HUDEP-2 (cell line): Measurements from ENCODE around the gene SIPA1L3.

ENCODE experiments used
- DNase-seq, 76 experiments: peaks; one replicate each; lab custom pipeline; 2025; ENCODE audit not compliant: unreplicated experiment in 76 of 76; lab: John Stamatoyannopoulos, UW

Gene SIPA1L3

DNA sequence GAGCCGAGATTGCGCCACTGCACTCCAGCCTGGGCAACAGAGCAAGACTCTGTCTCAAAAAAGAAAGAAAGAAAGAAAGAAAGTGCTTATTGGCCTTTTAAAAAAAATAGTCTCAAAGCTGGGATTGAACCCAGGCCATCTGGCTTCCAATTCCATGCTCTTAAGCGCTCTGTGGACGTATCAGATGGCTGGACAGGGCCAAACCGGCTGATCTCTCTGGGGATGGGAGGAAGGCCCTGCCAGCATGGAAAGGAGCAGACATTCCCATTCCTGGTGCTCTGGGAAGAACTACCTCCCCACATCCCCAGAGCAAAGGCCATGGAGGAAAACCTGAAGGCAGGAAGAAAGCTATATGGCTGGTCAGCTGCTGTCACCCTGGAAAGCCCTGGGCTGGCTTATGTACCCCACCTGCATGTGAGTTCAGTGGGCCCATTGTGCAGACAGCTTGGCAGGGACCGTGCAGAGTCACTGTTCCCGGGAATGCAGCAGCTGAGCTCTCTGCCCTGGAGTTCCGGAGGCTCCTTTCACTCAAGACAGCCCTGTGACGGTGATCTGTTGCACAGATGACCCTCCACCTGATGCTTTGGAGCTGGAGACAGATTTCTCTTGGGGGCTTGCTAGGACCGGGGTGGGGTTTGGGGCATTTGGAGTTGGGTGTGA is 84.3 kb downstream of the SIPA1L3 start:
- no peak for DNase-seq

DNA sequence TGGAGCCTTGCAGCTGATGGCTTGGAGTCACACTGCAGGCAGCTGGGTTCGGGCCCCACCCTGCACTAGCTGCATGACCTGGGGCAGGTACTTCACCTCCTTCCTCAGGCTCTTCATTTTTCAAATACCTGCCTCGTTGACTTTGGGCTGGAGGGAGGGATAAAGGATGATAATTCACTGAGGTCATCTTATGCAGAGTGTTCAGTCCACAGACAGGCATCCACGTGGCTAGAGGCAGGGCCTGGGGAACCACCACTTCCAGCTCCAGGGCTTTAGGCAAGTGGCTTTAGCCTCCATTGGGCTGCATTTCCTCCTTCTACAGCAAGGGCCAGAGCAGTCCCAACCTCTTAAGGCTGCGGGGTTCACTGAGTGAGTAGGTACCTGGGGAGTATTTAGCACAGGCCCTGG is 84.8 kb downstream of the SIPA1L3 start:
- DNase-seq, result no peak

DNA sequence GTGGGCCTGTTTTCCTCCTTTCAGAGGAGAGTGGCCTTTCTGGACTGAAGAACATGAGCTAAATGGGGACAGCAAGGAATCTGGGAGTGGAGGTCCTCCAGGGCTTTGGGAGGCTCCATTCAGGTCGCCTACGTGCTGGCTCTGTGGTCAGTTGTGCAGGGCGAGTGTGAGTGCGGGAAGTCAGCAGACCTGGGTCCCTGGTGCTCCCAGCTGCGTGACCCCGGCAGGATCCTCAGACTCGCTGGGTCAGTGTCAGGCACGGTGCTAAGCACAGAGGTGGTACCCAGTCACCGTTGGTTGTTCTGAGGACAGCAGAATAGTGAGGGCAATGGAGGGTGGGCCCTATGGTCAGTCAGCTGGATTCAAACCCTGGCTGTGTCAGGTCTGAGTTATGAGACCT is 85.8 kb downstream of the SIPA1L3 start:
- no peak for DNase-seq

DNA sequence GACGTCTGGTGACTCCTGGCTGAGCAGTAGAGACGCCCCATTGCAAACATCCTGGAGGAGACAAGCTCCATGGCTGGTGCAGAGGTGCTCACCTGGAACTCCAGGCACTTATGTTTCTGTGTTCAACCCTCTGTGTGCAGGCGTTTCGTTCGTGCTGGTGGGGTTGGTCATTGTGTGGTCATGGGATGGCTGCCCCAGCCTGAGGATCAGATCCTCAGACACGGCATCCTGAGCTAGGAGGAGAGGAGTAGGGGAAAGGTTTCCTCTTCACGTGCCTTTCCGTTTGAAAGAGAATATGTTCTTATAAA is 87.8 kb downstream of the SIPA1L3 start:
- DNase-seq, result no peak

DNA sequence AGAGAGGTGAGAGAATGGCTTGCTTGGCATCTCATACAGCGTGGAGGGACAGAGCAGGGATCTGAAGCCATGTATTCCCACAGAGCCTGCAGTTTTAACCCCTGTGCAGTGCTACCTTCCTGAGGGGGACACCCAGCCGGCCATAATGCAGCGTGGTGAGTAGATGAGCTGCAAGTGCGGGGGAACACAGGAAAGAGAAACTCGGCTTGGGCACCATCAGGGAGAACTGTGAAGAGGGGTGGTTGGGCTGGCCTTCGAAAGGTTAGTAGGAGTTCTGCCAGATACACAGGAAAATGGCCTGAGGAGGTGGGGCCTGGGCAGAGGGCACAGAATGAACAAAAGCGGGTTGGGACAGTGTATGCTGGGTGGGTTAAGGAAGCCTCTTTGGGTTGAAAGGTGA is 88.3 kb downstream of the SIPA1L3 start:
- DNase-seq, result no peak

DNA sequence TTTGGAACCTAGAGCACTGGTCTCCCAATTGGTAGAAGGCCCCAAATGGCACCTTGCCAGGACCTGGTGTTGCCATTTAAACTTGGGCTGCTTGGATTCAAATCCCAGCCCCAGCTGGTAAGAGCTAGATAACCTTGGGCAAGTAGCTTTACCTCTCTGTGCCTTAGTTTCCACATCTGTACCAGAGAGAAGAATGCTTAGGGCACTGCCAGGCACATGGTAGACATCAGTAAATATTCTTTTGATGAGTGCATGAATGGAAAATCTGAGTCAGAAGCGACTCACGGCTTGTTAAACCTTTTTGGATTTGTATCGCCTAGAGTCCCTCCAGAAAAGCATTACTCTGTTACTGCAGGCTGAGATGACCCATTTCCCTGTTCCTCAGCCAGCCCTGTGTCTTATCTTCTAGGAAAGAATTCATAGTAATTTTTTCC is 90.9 kb downstream of the SIPA1L3 start:
- peak in 6 of 76 experiments; percentile 12 to 40 (median 18) for DNase-seq

DNA sequence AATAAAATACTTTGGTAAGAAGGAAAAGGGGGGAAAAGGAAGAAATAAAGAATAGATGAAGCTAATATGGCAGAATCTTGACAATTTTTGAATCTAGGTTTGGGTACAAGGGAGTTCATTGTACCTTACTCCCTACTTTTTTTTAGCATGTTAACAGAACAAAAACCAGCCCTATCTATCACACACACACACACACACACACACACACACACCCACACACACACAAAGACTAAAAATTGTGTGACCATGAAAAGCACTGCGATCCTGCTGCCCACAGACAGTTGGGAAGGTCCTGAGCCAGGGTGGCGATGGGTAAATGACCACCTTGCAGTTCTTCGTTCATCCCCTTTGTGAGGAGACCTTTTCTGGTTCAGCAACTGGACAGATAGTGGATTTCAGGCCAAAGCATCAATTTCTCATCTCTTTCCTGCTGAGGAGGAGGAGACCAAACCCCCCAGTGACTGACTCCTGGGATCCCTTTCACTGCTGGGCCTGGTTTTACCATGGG is 91.8 kb downstream of the SIPA1L3 start:
- no peak for DNase-seq

DNA sequence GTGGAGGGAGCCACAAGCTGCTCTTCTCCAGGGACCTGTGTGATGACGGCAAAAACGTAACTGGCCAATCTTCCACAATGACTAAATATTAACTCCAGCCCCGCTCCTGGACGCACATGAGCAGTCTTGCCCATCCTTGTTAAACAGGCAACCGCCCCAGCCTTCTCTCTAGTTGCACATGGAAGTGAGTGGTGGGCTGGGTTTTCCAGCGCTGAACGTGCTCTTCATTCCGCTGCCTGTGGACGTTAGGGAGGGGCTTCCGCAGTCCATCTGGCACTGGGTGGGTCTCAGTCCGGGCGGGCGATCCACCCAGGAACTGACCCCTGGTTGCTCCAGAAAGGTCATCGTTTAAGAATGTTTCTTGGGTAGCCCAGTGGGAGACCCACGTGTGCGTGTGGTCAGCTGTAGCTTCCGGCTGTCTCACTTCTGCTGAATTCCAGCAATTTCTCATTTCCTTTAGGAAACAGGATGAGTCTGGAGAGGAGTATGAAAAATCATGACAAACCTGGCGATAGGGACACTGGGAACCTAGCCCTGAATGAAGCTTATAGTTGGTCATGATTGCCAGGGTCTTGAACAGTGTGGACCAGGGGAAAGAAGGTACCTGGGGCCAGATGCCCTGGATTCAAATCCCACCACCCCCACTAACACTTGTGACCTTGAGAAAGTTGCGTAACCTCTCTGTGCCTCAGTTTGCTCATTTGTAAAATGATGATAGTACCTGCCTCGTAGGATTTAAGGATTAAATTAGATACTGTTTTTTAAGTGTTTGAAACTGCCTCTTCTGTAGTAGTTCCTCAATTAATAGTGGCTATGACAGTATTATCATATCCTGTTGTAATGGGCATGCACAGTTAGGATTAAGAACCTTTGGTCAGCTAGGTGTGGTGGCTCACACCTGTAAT is 92.6 kb downstream of the SIPA1L3 start:
- no peak for DNase-seq

DNA sequence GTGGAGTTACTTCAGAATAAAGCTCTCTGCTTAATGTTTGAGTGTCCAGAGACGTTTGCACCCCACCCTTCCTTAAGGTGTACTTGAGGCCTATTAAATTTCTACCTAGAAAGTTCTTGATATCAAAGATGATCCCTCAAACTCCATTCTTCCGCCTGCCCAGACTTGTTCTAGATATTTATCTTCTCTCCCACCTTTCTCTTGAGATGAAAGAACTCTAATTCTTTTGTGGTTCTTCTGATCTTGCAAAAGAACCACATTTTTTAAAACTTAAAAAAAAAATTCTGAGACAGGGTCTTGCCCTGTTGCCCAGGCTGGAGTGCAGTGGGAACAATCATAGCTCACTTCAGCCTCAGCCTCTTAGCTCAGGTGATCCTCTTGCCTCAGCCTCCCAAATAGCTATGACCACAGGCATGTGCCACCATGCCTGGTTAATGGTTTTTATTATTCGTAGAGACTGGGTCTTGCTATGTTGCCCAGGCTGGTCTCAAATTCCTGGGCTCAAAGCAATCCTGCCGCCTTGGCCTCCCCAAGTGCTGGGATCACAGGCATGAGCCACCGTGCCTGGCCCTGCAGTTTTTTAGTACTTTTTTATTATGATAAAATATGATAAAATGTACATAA is 94.3 kb downstream of the SIPA1L3 start:
- no peak for DNase-seq

DNA sequence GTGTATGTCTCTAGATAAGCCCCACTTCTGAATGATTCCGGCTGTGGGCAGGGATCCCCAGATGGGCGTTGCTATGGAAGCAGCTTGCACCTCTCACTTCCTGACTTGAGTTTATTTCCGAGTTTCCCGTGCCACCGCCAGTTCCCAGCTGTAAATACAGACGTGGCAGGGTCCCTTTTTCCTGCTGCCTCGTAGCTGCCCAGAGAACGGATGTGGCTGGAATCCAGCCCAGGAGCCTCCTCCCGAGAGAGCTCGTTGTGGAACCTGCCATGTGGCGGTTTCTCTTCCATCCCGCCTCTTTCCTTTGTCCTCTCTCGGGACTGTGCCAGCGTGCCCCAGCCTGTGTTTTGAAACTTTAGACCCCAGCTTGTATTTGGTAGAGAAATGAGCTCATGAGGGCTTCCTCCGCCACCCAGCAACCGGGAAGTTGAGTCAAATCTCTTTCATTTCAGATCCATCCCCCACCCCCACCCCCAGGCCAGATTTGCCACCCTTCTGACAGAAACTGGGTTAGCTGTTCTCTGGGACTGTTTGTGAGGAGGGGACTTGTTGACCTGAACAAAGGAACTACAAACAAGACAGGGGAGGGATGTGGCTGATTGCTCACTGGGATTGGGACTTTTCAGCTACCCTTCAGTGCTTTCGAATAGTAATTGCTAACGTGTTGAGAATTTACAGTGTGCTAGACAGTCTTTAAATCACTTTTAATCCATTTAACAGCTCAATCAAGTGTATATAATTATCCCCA is 96.6 kb downstream of the SIPA1L3 start:
- DNase-seq, result no peak

DNA sequence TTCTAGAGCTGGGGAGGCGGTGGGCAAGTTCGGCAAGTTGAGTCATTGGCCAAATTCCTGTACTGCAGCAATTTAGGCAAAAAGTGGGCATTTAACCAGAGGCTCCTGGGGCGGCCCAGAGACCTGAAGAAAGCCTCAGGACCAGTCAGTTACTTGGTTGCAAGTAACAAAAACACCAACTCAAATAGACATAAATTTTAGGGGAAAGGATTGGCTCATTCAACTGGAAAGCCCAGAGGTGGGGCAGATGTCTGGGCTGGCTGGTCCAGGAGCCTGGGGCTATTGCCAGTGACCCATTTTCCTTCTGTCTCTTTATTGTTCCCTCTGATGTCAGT is 97.1 kb downstream of the SIPA1L3 start:
- DNase-seq, result no peak

DNA sequence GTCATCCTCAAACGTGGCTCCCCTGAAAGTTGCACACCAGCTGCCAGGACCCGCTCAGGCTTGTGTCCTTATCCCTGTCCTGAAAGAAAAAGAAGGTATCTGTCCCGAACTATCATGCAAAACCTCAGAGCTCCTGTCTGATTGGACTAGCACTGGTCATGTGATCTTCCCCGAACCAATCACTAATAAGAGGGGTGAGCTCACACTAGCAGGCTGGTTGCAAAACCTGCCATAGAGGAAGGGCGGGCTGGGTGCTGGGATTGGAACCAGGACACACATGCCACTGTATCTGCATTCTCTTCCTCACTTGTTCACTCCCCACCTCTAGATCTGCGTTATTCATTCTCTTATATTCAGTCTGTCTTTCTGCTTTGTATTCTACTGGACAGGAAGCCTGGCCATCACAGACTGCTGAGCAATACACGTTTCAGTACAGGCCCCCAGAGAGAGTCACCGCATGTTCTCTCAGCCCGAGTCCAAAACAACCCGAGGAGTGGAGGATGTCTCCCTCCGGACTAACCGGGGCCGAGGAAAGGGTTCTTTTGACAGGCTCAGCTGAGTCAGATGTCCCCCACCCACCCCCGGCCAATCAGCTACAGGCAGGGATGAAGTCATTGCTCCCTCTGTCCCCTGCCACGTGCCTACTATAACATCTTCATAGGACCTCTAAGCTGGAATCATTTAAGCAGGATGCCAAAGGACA is 97.7 kb downstream of the SIPA1L3 start:
- peak in 2 of 76 experiments; percentile 8 to 13 for DNase-seq

DNA sequence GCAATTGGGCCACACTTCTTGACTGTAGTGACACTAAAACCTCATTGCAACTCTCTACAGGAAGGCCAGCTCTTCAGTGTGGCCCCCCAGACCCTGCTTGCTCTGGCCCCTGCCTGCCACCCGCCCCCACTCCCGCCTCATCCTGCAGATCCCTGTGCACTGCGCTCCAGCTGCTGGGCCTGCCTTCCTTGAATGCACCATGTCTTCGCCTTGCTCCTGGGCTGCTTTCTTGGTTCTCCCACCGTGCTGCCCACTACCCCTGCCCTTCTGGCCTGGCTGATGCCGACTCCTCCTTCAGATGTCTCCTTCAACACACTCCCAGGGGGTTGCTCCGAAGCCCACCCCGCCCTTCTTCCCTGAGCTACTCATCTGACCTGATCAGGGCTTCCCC is 98.2 kb downstream of the SIPA1L3 start:
- DNase-seq, result no peak

DNA sequence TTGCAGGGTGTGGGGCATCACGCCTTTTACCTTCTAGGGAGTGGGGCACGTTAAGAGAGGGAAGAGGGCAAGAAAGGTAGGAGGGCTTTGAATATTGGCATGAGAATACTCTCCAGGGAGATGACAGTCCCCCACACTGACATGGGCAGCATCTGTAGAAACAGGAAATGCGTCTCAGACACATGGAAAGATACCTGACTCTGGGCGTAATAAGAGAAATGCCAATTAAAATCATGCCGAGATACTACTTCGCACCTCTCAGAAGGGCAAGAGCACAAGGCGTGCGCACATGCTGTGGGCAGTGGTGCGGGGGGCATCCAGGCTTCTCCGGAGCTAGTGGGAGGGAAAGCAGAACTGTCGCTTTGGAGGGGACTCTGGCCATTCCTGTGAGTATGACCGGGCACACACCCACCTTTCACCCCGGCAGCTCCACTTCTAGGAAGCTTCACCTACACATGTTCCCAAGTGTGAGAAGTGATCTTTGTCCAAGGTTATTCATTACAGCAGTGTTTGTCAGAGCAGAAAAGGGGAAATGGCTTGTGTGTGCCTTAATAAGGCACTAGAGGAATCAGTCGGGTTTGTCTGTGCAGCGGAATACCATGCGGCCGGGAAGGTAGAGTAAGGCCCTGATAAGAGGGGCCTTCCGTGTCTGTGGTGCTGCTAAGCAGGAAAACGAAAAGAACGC is 99.5 kb downstream of the SIPA1L3 start:
- no peak for DNase-seq

DNA sequence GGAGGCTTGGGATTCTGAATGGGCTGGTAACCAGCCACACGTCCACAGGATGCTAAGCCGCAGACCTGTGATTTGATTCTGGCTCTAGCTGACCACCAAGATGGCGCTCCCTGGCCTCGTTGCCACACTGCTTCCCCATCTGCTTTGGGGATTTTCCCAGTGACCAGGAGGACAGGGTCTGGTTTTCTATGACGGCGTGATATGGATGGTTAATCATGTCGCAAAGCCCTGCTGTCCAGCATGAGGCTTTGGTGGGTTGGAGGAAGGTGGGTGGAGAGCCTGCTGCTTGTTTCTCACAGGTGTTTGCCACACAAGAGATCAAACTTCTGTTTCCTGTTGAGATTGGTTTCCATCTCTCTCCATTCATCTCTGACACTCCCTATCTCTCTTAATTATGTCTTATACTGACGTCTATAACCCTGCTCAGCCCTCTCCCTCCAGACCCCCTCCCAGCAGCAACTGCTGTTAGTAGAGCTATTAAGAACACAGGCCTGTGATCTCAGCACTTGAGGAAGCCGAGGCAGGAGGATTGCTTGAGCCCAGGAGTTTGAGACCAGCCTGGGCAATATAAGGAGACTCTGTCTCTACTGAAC is 102.7 kb downstream of the SIPA1L3 start:
- DNase-seq, result no peak

DNA sequence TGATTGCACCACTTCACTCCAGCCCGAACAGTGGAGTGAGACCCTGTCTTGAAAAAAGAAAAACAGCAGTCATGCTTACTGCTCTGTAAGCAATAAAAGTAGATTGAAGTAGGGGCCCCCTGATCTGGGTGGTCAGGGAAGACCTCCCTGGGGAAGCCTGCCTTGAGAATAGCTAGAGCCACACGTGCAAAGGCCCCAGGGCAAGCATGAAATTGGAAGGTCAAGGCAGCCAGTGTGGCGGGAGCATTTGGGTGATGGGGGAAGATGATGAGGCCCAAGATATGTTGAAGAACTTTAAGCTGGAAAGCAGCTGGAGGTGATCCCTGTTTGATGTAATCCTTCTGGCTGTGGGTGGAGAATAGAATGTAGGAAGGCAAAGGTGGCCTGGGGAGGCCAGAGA is 104.4 kb downstream of the SIPA1L3 start:
- DNase-seq, result no peak

DNA sequence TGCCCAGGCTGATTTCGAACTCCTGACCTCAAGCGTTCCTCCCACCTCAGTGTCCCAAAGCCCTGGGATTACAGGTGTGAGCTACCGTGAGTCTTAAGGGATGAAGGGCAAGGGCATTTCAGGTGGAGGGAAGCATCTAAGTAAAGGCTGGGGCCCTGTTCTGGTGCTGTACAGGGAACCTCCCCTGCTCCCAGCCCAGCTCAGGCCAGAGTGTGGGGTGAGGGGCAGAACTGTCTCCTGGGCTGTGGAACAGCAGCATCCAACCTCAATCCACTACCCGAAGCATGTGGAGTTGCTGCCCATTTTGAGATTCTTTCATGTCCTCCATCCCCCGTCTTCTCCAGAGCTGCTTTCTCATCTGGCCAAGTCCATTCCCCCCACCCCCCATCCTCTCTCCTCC is 105.3 kb downstream of the SIPA1L3 start:
- no peak for DNase-seq

DNA sequence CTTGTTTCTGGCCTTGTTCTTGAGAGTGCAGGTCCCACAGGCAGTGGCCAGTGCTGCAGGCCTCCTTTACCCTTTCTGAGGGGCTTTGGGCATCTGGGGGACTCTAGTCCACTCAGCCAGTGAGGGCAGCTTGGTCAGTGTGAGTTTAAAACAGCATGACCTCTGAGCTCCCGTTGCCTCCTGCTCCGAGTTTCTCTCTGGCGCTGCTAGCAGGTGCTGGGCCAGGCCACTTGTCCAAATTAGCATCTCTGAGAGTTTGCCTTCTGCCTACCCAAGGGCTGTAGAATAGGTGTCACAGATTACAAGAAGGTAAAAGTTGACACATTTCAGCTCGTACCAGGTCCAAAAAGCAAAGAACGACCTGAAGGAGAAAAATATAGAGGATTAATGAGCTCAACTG is 105.9 kb downstream of the SIPA1L3 start:
- no peak for DNase-seq

DNA sequence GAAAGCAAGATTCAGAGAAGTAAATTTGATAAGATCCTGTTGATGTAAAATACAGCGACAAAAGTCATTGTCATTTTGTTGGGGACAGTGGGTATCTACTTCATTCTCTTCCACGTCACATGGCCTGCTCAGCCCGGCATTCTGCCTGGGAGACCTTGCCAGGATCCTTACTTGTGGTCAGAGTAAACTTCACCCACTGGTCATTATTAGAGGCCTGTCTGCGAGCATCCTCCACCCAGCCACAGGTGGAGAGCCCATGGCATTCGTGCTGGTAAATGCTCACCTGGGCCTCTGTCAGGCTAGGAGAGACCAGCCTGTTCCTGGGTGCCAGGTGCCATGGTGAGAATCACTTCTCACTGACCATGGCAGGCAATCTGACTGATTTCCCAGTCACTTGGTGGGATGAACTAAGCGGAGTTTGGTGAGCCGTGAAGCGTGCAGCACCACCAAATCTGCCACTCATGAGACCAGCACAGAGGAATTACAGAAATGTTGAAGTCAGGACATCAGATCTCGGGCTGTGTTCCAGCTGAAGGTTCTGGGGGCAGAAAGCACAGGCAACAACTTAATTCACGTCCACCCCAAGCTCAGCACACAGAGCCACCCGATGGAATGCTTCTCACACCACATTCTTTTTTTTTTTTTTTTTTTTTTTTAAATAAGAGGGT is 107.0 kb downstream of the SIPA1L3 start:
- DNase-seq, result no peak
